ENCODE measurements around the gene LMF1.

The LMF1 gene

DNA sequence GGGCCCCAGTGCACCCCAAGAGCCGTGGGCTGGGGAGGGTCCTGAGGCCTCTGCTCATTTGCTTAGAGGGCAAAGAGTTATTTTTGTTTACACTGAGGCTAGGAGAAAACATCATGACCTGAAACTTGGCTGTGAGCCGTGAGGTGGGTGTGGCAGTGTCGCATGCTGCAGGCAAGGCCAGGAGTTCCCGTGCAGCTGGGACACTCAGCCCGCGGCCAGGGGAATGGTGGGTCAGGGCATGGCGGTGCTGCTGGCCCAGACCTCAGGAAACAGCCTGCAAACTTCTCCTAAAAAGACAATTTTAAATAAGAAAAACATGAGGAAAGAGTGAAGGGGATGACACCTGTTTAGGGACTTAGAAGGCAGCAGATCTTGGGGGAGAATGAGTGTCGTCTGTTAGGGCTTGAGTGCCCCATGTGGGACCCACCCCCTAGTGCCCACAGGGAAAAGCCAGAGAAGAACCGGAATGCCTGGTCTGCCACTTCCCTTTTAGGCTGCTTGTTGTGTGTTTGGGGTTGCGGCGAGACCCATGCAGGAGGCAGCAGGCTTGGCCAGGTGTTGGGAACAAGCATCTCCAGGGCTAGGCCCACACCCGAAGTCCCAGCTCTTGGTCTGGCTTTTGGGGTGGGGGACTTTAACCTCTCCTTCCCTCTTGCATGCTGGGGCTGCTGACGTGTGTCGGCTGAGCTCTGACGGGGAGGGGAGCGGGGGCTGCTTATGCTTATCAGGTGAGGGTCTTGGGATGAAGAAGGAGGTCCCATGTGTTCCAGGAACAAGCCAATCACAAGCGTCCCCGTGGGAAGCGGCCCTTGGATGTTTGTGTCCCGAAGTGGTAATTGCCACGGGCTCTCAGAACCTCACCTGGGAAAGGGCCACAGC, 89.3 kb downstream of the LMF1 start:
- TF ChIP-seq, protein P1, sequence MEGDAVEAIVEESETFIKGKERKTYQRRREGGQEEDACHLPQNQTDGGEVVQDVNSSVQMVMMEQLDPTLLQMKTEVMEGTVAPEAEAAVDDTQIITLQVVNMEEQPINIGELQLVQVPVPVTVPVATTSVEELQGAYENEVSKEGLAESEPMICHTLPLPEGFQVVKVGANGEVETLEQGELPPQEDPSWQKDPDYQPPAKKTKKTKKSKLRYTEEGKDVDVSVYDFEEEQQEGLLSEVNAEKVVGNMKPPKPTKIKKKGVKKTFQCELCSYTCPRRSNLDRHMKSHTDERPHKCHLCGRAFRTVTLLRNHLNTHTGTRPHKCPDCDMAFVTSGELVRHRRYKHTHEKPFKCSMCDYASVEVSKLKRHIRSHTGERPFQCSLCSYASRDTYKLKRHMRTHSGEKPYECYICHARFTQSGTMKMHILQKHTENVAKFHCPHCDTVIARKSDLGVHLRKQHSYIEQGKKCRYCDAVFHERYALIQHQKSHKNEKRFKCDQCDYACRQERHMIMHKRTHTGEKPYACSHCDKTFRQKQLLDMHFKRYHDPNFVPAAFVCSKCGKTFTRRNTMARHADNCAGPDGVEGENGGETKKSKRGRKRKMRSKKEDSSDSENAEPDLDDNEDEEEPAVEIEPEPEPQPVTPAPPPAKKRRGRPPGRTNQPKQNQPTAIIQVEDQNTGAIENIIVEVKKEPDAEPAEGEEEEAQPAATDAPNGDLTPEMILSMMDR (IDR thresholded peaks at IDR 0.05; ENCODE audit: low read depth, low read length), result no peak
- H3K4me3 ChIP-seq (replicated peaks in 1 of 2; ENCODE audit: low read depth in 2 of 2, low read length in 2 of 2), result no peak overlapping the region
- DNase-seq (ENCODE audit: low read depth in 2 of 2), result no peak

DNA sequence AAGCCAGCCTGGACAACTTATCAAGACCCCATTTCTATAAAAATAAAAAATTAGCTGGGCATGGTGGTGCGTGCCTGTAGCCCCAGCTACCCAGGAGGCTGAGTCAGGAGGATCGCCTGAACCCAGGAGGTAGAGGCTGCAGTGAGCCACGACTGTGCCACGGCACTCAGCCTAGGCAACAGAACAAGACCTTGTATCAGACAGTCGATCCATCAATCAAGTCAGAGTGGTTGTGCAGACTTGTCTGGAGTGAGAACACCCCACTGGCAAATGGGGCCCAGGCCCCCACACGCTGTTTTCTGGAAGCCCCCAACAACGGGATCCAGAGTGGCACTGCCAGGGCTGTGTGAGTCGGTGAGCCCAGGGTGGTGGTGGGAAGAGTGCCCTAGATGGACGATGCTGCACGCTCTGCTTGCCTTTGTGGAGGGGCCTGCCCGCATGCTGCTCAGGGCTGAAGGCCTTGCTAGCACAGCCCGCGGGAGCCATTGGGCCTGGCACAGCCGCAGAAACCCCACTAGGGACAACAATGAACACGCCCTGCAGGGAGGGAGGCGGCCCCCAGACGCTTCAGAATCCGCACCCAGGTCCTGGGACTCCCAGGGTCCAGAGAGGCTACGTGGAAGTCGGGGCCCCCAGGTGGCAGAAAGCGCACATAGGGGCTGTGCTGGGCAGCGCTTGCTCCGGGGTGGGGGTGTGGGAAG, 90.2 kb downstream of the LMF1 start:
- no peak overlapping the region for H3K4me3 ChIP-seq (replicated peaks in 1 of 2; ENCODE audit: low read depth in 2 of 2, low read length in 2 of 2)
- TF ChIP-seq, protein P1 (IDR thresholded peaks at IDR 0.05; ENCODE audit: low read depth, low read length), result no peak
- DNase-seq (ENCODE audit: low read depth in 2 of 2), result no peak

DNA sequence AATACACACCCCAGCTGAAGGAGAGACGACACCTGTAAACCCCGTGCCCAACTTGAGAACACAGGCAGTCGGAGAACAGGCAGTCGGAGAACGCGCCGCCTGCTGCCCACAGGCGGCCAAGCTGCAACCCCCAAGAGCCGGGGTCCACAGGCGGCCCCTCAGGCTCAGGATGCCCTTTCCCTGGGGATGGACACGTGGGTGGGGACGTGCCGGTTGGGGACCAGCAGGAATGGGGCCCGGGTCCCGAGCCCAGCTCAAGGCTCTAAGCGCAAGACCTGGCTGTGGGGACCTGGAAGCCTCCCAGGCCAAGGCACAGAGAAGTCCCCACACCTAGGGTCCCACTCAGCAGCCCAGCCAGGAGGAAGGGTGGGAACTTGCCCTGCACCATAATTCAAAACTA, 90.8 kb downstream of the LMF1 start:
- DNase-seq (ENCODE audit: low read depth in 2 of 2), result no peak
- TF ChIP-seq, protein P1 (IDR thresholded peaks at IDR 0.05; ENCODE audit: low read depth, low read length), result no peak
- H3K4me3 ChIP-seq (replicated peaks in 1 of 2; ENCODE audit: low read depth in 2 of 2, low read length in 2 of 2), result no peak overlapping the region

DNA sequence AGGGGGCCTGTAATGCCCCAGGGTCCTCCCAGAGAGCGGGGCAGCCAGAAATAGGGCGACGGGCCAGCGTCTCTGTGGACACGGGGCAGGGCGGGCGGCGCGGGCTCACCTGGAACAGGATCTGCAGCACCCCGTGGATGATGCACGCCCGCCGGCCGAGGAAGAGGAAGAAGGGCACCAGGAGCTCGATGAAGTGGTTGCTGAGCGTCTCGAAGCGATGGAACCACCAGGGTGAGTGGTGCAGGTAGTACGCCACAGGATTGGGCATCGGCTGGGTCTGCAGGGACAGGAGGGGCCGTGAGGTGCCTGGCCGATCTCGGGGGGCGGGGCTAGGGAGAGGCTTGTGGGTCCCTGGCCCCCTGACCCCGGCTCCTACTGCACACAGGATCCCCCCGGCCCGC, 91.3 kb downstream of the LMF1 start:
- TF ChIP-seq, protein P1 (IDR thresholded peaks at IDR 0.05; ENCODE audit: low read depth, low read length), result no peak
- no peak for DNase-seq (ENCODE audit: low read depth in 2 of 2)
- no peak overlapping the region for H3K4me3 ChIP-seq (replicated peaks in 1 of 2; ENCODE audit: low read depth in 2 of 2, low read length in 2 of 2)

DNA sequence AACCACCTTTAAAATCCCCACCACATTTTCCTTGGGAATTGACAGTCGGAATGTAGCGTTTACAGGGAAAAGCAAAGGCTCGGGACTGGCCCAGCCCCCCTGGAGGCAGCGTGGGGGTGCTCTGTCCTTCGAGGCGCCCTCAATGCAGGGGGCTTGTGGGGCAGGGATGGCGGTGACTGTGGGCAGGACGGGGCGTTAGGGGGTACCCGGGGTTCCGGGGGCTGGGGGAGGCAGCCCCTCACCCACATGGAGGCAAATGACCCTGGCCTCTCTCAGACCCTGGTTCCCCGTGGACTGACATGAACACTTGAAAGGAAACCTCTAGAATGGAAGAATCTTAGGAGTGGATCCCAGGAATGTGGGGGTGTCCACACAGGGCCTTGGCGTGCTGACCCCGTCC, 91.9 kb downstream of the LMF1 start:
- no peak for DNase-seq (ENCODE audit: low read depth in 2 of 2)
- TF ChIP-seq, protein P1 (IDR thresholded peaks at IDR 0.05; ENCODE audit: low read depth, low read length), result no peak

DNA sequence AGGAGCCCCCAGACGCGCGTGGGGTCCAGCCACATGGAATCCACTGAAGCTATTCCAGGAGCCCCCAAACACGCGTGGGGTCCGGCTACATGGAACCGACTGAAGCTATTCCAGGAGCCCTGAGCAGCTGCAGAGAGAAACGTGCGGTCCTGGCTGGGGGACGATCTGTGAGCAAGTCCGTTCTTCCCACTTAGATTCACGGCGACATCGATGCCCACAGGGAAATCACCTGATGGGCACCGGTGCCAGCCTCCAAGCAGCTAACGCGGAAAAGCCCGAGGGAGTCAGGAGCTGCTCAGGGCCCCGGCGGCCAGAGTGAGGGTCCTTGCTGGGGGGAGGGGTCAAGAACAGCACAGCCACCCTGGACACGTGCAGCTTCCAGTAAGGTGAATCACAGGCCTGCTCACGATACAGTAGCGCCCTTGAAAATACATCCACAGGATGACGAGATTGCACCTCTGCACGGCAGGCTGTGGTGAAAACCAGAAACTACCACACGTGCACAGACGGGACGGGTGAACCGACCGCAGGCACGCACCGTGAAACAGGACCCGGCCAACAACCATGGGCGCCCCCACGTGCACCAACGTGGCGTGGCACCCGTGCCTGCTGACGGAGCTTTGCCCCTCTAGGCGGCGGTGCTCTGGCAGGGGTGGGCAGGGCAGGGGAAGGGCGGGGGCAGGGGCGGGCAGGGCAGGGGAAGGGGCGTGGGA, 92.6 kb downstream of the LMF1 start:
- TF ChIP-seq, protein P1 (IDR thresholded peaks at IDR 0.05; ENCODE audit: low read depth, low read length), result no peak
- DNase-seq (ENCODE audit: low read depth in 2 of 2), result no peak
- no peak overlapping the region for H3K4me3 ChIP-seq (replicated peaks in 1 of 2; ENCODE audit: low read depth in 2 of 2, low read length in 2 of 2)

More for the DNA sequence above, 91.9 kb downstream of the LMF1 start:
- H3K4me3 ChIP-seq (replicated peaks in 1 of 2; ENCODE audit: low read depth in 2 of 2, low read length in 2 of 2), result no peak overlapping the region
